Measurements from ENCODE around the gene DIRAS1. TPM values are rescaled to one million over a fixed set of nuclear protein-coding genes. Genes with fewer than 3 reads are reported as not detected.

DIRAS1 gene
- total RNA-seq, 1 experiment from 2014 or later = 0.17 TPM

DNA sequence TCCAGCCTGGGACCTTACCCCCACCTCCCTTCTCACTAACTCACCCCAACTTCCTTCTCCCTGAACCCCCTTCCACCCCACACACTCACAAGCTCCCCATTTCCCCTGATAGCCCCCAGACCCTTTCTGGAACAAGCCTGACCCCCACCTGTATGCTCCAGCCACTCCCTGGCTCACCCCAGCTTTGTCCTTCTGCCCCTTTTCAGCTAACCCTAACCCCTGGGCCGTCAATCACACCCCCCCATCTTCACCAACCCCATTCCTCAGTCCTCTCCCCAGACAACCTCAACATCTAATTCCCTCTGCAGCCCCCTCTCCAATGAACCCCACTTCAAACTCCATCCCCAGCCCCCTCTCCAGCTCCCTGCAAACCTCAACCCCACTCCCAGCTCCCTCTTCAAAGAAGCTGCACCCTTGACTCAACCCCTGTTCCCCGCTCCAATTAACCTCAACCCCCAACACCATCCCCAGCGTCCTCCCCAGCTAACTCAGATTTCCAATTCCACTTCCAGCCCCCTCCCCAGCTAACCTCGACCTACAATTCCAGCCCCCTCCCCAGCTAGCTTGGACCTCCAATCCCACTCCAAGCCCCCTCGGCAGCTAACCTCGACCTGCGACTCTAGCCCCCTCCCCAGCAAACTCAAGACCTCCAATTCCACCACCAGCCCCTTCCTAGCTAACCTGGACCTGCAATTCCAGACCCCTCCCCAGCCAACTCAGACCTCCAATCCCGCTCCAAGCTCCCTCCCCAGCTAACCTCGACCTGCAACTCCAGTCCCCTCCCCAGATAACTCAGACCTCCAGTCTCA, 19.6 kb downstream of the DIRAS1 start:
- no TSS peak for BruUV-seq (replicated peaks)
- CTCF ChIA-PET = interaction anchor here (0.6 to 1.2 kb wide), 3 partner anchors 16 to 1749 kb away, joined by 3 to 10 read pairs (median 5); no protein-coding TSS in a partner anchor

DNA sequence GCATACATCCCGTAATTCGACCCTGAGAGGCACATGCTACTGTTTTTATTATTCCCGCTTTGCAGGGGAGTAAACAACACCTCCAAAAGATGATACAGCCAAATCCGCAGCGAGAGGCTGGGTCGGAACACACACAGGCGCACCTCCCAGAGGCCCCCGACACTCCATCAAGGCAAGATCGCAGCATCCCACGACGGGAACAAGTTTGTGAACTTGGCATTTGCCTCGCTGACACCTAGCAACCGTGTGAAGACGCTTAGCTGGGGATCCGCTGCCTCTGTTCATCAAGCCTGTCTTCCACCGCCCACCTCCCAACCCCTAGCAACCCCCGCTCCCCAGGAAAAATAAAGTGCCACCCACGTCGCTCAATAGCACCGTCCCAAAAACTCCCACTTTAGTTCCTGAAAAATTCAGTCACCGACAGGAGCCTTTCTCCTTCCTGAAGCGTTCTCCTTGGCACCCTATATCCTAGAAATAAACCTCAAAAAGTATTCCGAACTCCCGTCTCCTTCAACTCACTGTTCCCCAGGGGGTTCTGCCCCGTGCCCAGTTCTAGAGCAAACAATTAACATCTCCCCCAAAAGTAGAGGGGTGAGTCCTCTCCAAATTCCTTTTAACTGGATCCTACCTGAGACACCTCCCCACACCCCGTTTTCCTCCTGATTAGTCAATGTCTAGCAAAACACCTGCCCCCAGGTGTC, 20.4 kb downstream of the DIRAS1 start:
- intact Hi-C loops (cut with micrococcal nuclease; ENCODE audit: unreplicated experiment) = no loop called here
- no TSS peak for BruUV-seq (replicated peaks)
- no peaks in the 10 kb centered on the region for H3K4me1 Mint-ChIP-seq (ENCODE audit: low read depth, unreplicated experiment)
- H3K36me3 Mint-ChIP-seq (ENCODE audit: insufficient read depth, unreplicated experiment) = peaks cover 6% of the 10 kb centered on the region
- no peak for TF ChIP-seq CTCF (IDR thresholded peaks at IDR 0.05; ENCODE audit: unreplicated experiment)
- H3K27ac Mint-ChIP-seq (ENCODE audit: unreplicated experiment) = no peak overlapping the region
- no peak for DNase-seq
- H3K27me3 Mint-ChIP-seq (ENCODE audit: unreplicated experiment) = peaks cover 33% of the 10 kb centered on the region
- H3K9me3 Mint-ChIP-seq (ENCODE audit: low read depth, unreplicated experiment) = no peaks in the 10 kb centered on the region
- H3K4me3 Mint-ChIP-seq (ENCODE audit: low read depth, unreplicated experiment) = no peak overlapping the region
- CTCF ChIA-PET = interaction anchor here (0.7 to 1.2 kb wide), 2 partner anchors 26 to 1750 kb away, joined by 5 to 10 read pairs; no protein-coding TSS in a partner anchor

More for the DNA sequence above, 19.6 kb downstream of the DIRAS1 start:
- TF ChIP-seq CTCF (IDR thresholded peaks at IDR 0.05; ENCODE audit: unreplicated experiment) = no peak
- H3K27ac Mint-ChIP-seq (ENCODE audit: unreplicated experiment) = peak overlapping the region; percentile 18
- no peaks in the 10 kb centered on the region for H3K9me3 Mint-ChIP-seq (ENCODE audit: low read depth, unreplicated experiment)
- H3K27me3 Mint-ChIP-seq (ENCODE audit: unreplicated experiment) = peaks cover 25% of the 10 kb centered on the region
- peak overlapping the region; percentile 51 for H3K4me3 Mint-ChIP-seq (ENCODE audit: low read depth, unreplicated experiment)
- H3K4me1 Mint-ChIP-seq (ENCODE audit: low read depth, unreplicated experiment) = no peaks in the 10 kb centered on the region
- intact Hi-C loops (cut with micrococcal nuclease; ENCODE audit: unreplicated experiment) = no loop called here
- H3K36me3 Mint-ChIP-seq (ENCODE audit: insufficient read depth, unreplicated experiment) = peaks cover 6% of the 10 kb centered on the region
- DNase-seq = no peak

- DNase-seq = no peak
- H3K27me3 Mint-ChIP-seq (ENCODE audit: unreplicated experiment) = peaks cover 44% of the 10 kb centered on the region
- no peak overlapping the region for H3K4me3 Mint-ChIP-seq (ENCODE audit: low read depth, unreplicated experiment)
- intact Hi-C loops (cut with micrococcal nuclease; ENCODE audit: unreplicated experiment) = no loop called here
- H3K9me3 Mint-ChIP-seq (ENCODE audit: low read depth, unreplicated experiment) = no peaks in the 10 kb centered on the region
- BruUV-seq (replicated peaks) = no TSS peak
- H3K36me3 Mint-ChIP-seq (ENCODE audit: insufficient read depth, unreplicated experiment) = peaks cover 6% of the 10 kb centered on the region
- peaks cover 8% of the 10 kb centered on the region for H3K4me1 Mint-ChIP-seq (ENCODE audit: low read depth, unreplicated experiment)
- CTCF ChIA-PET = interaction anchor here (0.6 kb wide), 1 partner anchor 97 kb away, joined by 7 read pairs; no protein-coding TSS in a partner anchor
- H3K27ac Mint-ChIP-seq (ENCODE audit: unreplicated experiment) = no peak overlapping the region
- TF ChIP-seq CTCF (IDR thresholded peaks at IDR 0.05; ENCODE audit: unreplicated experiment) = no peak
Measured at GRCh38 chr19:2699413-2700140, 21.6 kb downstream of the DIRAS1 start.

GRCh38 chr19:2694196-2694595, 27.0 kb downstream of the DIRAS1 start:
- Mint-ChIP-seq H3K36me3 (ENCODE audit: insufficient read depth, unreplicated experiment) (no peaks in the 10 kb centered on the region), H3K4me3 (ENCODE audit: low read depth, unreplicated experiment) (no peak overlapping the region), H3K9me3 (ENCODE audit: low read depth, unreplicated experiment) (no peaks in the 10 kb centered on the region), H3K4me1 (ENCODE audit: low read depth, unreplicated experiment) (peaks cover 8% of the 10 kb centered on the region), H3K27ac (ENCODE audit: unreplicated experiment) (no peak overlapping the region), H3K27me3 (ENCODE audit: unreplicated experiment) (peaks cover 22% of the 10 kb centered on the region)
- intact Hi-C loops (cut with micrococcal nuclease; ENCODE audit: unreplicated experiment) = no loop called here
- BruUV-seq (replicated peaks) = no TSS peak
- no peak for DNase-seq
- no peak for TF ChIP-seq CTCF (IDR thresholded peaks at IDR 0.05; ENCODE audit: unreplicated experiment)
- CTCF ChIA-PET = no interaction called here

All from Calu3 (cell line).